Ectodermal cell (in vitro differentiated cells): ENCODE measurements around the gene DLD.
A peak's percentile ranks its signal among the peaks of the same experiment; 100 is the strongest.

Experiments used
- H3K27ac ChIP-seq: 2 replicates; pipeline ENCODE4 v1.7.0; 2013; ENCODE audit warnings: mild to moderate bottlenecking, low read depth, low read length; ENCODE audit not compliant: insufficient read depth, poor library complexity, severe bottlenecking
- H3K27me3 ChIP-seq: 2 replicates; pipeline ENCODE4 v1.7.0; 2013; ENCODE audit warnings: mild to moderate bottlenecking, low read length; ENCODE audit not compliant: insufficient read depth, control insufficient read depth, poor library complexity, severe bottlenecking
- H3K36me3 ChIP-seq: one replicate; pipeline ENCODE4 v1.7.0; 2013; ENCODE audit warnings: low read length; ENCODE audit not compliant: control insufficient read depth, insufficient read depth
- H3K4me1 ChIP-seq: one replicate; pipeline ENCODE4 v1.7.0; 2013; ENCODE audit warnings: low read length; ENCODE audit not compliant: control insufficient read depth, insufficient read depth
- H3K4me3 ChIP-seq: 2 replicates; pipeline ENCODE4 v1.7.0; 2013; ENCODE audit warnings: low read depth, low read length, control low read depth; ENCODE audit not compliant: insufficient read depth
- H3K9me3 ChIP-seq: 2 replicates; pipeline ENCODE4 v1.7.0; 2013; ENCODE audit warnings: mild to moderate bottlenecking, low read length, moderate library complexity; ENCODE audit not compliant: control insufficient read depth
- WGBS, 2 experiments: methylation state at CpG; one replicate each; pipeline ENCODE4 v1.1.7; 2013; ENCODE audit warnings: missing lambda C conversion rate in 2 of 2; 5-methylcytosine and 5-hydroxymethylcytosine counted together

Gene DLD

DNA sequence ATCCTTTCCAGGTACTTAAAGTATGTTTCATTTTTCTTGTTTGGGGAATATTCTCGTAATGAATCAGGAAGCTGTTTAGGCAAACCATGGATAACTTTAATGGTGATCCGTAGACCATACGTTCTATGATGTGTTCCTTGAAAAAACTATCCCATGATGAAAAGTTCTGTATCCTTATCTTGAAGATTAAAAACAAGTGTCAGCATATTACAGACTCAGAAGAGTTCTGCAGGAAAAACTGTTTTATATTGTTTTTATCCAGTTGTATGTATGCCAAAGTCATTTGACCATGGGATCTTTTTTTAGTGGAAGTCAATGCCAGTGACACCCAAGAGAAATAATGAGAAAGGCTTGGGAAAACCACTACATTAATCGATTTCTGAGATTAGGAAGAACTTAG lies 52.0 kb downstream of the DLD start:
- Histone ChIP-seq H3K27me3 (no peaks in the 10 kb centered on the region), H3K27ac (no peak overlapping the region), H3K4me3 (no peak overlapping the region), H3K4me1 (peaks cover 5% of the 10 kb centered on the region), H3K9me3 (no peaks in the 10 kb centered on the region), H3K36me3 (peaks cover 16% of the 10 kb centered on the region)
- WGBS, 2 experiments = 95 to 100% methylated on average over 3 of the region's 4 CpGs

DNA sequence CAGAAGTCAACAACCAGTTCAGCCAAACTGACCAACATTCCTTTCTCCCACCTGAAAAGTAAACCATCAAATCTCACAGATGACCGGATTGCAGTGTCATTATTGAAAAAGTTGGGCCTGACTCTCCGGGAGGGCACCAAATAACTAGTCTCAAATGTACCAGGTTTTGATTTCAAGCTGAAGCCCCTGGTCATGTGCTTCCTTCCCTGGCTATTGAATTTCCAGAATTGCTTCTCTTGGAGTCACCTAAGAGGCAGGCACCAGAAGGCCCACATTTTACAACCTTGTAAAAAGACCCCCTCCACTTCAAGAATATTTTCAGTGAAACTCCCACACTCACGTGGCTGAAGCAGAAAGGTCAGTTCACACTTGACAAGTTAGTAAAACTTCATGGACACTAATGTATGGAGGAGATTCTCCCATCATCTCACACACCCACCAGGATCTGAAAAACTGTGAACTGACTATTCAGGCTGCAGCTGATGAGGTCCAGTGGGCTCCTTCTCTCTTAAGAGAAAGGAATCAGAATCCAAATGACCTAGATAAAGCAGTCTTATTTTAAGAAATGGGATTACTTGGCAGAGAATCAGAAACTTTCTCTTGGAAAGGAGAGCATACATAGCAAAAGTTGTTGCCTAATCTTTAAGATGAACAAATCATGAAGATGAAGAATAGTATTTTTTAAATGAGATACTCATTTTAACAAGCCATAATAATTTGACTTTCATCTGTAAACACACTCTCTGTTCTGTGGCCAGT lies 53.6 kb downstream of the DLD start:
- 89 to 94% methylated on average over 3 of the region's 3 CpGs for WGBS, 2 experiments

DNA sequence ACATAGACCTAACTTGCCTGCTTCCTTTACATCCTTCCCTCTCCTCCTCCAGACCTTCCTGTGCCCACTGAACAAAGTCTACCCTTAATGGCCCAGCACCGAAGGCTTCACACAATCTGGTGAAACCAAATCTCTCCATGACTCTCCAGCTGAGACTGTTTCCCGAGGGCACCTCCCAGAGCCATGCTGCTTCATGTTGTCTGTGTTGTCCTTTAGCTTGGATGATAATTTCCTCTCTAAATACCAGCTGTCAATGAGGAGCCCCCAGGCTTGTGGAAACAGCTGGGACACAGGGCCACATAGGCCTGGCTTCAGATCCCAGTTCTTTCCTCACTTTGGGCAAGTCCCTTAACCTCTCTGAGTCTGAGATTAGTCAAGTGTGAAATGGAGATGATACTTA lies 54.3 kb downstream of the DLD start:
- Histone ChIP-seq H3K4me3 (no peak overlapping the region), H3K9me3 (no peaks in the 10 kb centered on the region), H3K27ac (peak overlapping the region; percentile 3), H3K27me3 (no peaks in the 10 kb centered on the region), H3K36me3 (peaks cover 8% of the 10 kb centered on the region), H3K4me1 (peaks cover 5% of the 10 kb centered on the region)
- WGBS, 2 experiments = 76 to 90% methylated on average over 2 of the region's 2 CpGs

More for the DNA sequence above, 53.6 kb downstream of the DLD start:
- no peaks in the 10 kb centered on the region for H3K9me3 ChIP-seq
- peaks cover 5% of the 10 kb centered on the region for H3K4me1 ChIP-seq
- peaks cover 14% of the 10 kb centered on the region for H3K36me3 ChIP-seq
- no peaks in the 10 kb centered on the region for H3K27me3 ChIP-seq
- H3K27ac ChIP-seq = no peak overlapping the region
- H3K4me3 ChIP-seq = no peak overlapping the region

DNA sequence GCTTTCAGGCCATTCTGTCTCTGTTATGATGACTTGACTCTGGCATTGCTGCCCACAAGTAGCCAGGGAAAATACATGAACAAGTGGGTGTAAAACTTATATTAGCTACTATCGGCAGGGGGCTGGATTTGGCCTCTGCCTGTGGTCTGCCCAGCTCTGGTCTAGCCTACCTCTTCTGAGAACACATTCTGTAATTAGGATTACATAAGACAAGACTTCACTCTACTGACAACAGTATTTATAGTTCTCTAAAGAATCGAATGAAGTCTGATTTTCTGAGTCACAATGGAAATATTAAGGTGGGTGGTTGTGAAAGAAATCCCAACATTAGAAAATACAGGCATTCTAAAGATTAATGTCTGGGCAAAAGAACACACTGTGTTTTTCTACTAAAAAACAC lies 55.5 kb downstream of the DLD start:
- WGBS, 2 experiments = 81 to 100% methylated on average over 2 of the region's 2 CpGs
- peaks cover 12% of the 10 kb centered on the region for H3K36me3 ChIP-seq
- peaks cover 8% of the 10 kb centered on the region for H3K4me1 ChIP-seq
- no peak overlapping the region for H3K27ac ChIP-seq
- H3K27me3 ChIP-seq = no peaks in the 10 kb centered on the region
- no peak overlapping the region for H3K4me3 ChIP-seq
- H3K9me3 ChIP-seq = no peaks in the 10 kb centered on the region

DNA sequence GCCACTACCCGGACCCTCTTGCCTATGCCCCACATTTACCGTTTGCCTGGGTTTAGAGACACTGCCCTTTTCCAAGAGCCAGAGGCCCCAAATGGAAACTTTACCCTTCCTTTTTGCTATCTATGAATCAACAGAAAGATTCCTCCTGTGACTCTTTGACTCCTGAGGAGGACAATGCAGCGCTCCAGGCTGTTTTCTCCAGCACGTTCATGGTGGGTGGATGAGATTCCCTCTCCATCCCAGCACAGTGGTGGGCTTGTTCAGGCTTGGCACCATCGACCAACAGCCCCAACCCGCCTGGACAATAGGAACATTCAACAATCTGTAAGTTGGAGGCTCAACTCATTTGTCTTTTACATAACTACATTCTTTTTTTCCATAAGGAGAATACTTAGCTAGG lies 55.9 kb downstream of the DLD start:
- Histone ChIP-seq H3K27ac (no peak overlapping the region), H3K9me3 (no peaks in the 10 kb centered on the region), H3K36me3 (peaks cover 16% of the 10 kb centered on the region), H3K4me3 (no peak overlapping the region), H3K4me1 (peaks cover 13% of the 10 kb centered on the region), H3K27me3 (no peaks in the 10 kb centered on the region)
- 90 to 91% methylated on average over 6 of the region's 6 CpGs for WGBS, 2 experiments

DNA sequence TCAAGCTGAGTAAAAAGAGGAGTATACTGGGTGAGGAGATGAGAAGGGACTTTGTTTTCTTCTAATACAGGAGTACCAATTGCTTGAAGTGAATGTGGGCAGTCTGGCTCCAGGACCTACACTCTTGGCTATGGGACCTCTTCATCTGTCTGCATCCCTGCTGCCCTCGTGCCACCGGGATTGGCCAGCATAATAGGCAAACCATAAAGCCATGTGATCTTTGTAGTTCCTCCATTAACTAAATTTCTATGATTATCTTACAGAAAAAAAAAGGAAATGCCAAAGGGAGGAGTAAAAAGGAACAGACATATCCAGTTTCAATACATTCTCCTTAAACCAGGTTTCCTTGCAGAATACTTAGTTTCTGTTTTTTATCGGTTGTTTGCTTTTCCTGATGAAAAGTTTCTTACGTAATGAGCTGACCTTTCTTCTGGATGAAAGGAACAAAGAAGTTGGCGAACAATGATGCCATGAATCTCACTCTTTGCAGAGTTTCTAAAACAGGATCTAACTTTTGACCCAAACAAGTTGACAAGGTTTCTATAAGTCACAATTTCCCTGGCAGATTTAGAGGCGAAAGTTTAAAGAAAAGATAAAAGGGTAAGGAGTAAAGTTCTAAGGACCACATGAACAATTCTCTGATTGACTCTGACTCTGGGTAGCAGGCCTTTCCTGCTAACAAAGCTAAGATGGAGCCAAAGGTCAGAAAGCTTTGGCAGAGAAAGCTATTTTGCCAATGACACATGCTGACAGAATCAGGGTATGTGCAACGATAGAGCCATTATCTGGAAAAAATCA lies 57.9 kb downstream of the DLD start:
- Histone ChIP-seq H3K27ac (peak overlapping the region; percentile 87), H3K27me3 (no peaks in the 10 kb centered on the region), H3K4me3 (no peak overlapping the region), H3K9me3 (no peaks in the 10 kb centered on the region), H3K36me3 (peaks cover 10% of the 10 kb centered on the region), H3K4me1 (peaks cover 28% of the 10 kb centered on the region)
- WGBS, 2 experiments = 78 to 80% methylated on average over 7 of the region's 7 CpGs

DNA sequence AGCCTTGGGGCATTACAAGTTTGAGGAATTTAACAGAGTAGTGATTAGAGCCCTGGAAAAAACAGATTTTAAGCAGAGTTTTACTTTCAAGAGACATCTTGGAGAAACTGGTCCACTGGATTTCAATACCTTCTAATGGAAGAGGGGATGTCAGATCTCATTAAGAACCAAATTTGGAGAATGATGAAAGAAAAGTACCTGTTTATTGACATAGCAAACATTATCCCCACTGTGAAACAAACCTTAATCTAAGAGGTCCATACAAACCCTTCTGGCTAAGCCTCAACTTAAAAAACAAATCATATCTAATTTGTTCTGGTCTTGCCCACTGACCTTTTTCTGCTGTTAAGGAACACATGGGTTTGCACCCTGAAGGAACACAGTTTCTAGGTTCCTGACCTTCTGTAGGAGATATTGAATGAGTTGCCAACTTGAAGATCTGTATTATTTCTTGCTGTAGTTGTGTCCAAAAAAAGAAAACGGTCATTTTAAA lies 58.5 kb downstream of the DLD start:
- Histone ChIP-seq H3K4me3 (no peak overlapping the region), H3K27ac (peak overlapping the region; percentile 87), H3K36me3 (peaks cover 8% of the 10 kb centered on the region), H3K4me1 (peaks cover 32% of the 10 kb centered on the region), H3K9me3 (no peaks in the 10 kb centered on the region), H3K27me3 (no peaks in the 10 kb centered on the region)
- 94% methylated on average over 1 of the region's 1 CpG for WGBS, 2 experiments

DNA sequence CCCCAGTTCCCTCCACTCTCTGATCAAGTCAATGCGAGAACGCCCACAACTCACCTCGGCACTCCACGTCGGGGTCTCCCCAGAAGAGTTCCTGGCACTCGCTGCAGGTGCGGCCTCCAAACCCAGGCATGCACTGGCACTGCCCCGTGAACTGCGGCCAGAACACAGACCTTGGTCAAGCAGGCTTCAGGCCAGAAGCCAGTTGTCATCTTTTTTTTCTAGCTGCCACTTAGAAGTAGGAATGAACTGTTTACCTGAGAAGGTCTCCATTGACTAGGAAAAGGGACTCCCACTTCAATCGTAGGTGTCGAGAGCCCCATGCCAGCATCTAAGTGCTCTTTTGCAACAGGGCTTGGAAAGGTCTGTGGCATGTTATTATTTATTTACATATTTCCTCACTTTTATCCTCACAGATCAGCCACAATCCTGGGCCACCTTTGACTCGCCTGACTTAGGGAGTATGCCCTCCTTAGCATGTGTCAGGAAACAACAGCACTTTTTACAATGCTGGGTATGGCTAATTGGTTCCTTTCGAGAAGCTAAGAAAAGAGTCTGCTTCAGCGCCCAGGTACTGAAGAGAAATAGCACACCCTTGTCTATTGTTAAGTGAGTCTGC lies 60.3 kb downstream of the DLD start:
- H3K27ac ChIP-seq = no peak overlapping the region
- H3K4me3 ChIP-seq = no peak overlapping the region
- peaks cover 32% of the 10 kb centered on the region for H3K4me1 ChIP-seq
- no peaks in the 10 kb centered on the region for H3K27me3 ChIP-seq
- WGBS, 2 experiments = 95 to 97% methylated on average over 14 of the region's 14 CpGs
- H3K36me3 ChIP-seq = peaks cover 8% of the 10 kb centered on the region
- no peaks in the 10 kb centered on the region for H3K9me3 ChIP-seq

DNA sequence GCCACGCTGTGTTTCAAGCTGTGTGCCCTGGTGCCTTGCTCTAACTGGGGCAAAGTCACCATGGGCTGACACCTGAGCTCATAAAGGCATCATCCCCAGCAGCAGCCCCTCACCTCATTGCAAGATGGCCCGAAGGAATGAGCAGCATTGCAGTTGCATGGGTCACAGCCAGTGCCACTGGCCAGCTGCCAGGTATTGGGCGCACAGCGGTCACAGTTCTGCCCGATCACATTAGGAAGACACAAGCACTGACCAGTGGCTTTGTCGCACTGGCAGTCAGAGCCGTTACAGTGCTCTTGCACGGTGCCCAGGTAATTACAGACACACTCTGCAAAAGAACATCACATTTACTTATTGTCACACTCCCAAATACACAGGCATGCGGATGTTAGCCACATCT lies 60.9 kb downstream of the DLD start:
- 94 to 98% methylated on average over 9 of the region's 9 CpGs for WGBS, 2 experiments
- Histone ChIP-seq H3K9me3 (no peaks in the 10 kb centered on the region), H3K4me1 (peaks cover 32% of the 10 kb centered on the region), H3K27ac (peak overlapping the region; percentile 30), H3K27me3 (no peaks in the 10 kb centered on the region), H3K4me3 (no peak overlapping the region), H3K36me3 (peaks cover 8% of the 10 kb centered on the region)
